ENCODE measurements around the gene PRR19.

The PRR19 gene

GRCh38 chr19:42290136-42290522 is 11.8 kb upstream of the PRR19 start:
- no peak for TF ChIP-seq CTCF (IDR thresholded peaks at IDR 0.05; ENCODE audit: insufficient read depth, low read length)
- TF ChIP-seq REST (IDR thresholded peaks at IDR 0.05; ENCODE audit: insufficient replicate concordance, low read depth) = no peak
- no peak for TF ChIP-seq POLR2AphosphoS5 (IDR thresholded peaks at IDR 0.05; ENCODE audit: low read depth)
- TF ChIP-seq SPI1 (IDR thresholded peaks at IDR 0.05; ENCODE audit: borderline replicate concordance, low read depth) = no peak
- TF ChIP-seq GABPA (IDR thresholded peaks at IDR 0.05; ENCODE audit: low read depth) = no peak
- Histone ChIP-seq H3K4me3 (replicated peaks; ENCODE audit: insufficient read depth, low read length) (no peak overlapping the region), H3K27me3 (ENCODE audit: insufficient read depth, poor library complexity, severe bottlenecking) (no peaks in the 10 kb centered on the region), H3K27ac (replicated peaks) (no peak overlapping the region)
- no peak for DNase-seq (ENCODE audit: low read depth in 1 of 2, low spot score in 1 of 2)

- peak in 1 of 2 experiments; percentile 43 for DNase-seq (ENCODE audit: low read depth in 1 of 2, low spot score in 1 of 2)
- H3K27me3 ChIP-seq (ENCODE audit: insufficient read depth, poor library complexity, severe bottlenecking) = no peaks in the 10 kb centered on the region
- H3K4me3 ChIP-seq (replicated peaks; ENCODE audit: insufficient read depth, low read length) = no peak overlapping the region
- no peak for TF ChIP-seq SPI1 (IDR thresholded peaks at IDR 0.05; ENCODE audit: borderline replicate concordance, low read depth)
- TF ChIP-seq CTCF (IDR thresholded peaks at IDR 0.05; ENCODE audit: insufficient read depth, low read length) = peak; percentile 30
- H3K27ac ChIP-seq (replicated peaks) = no peak overlapping the region
These were observed 11.2 kb upstream of the PRR19 start for GRCh38 chr19:42290523-42291434.

- Histone ChIP-seq H3K4me3 (replicated peaks; ENCODE audit: insufficient read depth, low read length) (no peak overlapping the region), H3K27me3 (ENCODE audit: insufficient read depth, poor library complexity, severe bottlenecking) (no peaks in the 10 kb centered on the region), H3K27ac (replicated peaks) (no peak overlapping the region)
- TF ChIP-seq REST (IDR thresholded peaks at IDR 0.05; ENCODE audit: insufficient replicate concordance, low read depth) = no peak
- TF ChIP-seq POLR2AphosphoS5 (IDR thresholded peaks at IDR 0.05; ENCODE audit: low read depth) = no peak
- TF ChIP-seq SPI1 (IDR thresholded peaks at IDR 0.05; ENCODE audit: borderline replicate concordance, low read depth) = no peak
- no peak for TF ChIP-seq GABPA (IDR thresholded peaks at IDR 0.05; ENCODE audit: low read depth)
- TF ChIP-seq CTCF (IDR thresholded peaks at IDR 0.05; ENCODE audit: insufficient read depth, low read length) = no peak
- no peak for DNase-seq (ENCODE audit: low read depth in 1 of 2, low spot score in 1 of 2)
These were observed 10.5 kb upstream of the PRR19 start for GRCh38 chr19:42291435-42291810.

All from HL-60 (cell line).